HG02623 (cell line): Measurements from ENCODE around the gene PATJ.

Experiments used
- ATAC-seq: cut with Tn5 transposase; IDR thresholded peaks from one replicate; pipeline ENCODE4 v1.9.1; 2021; ENCODE audit warnings: moderate library complexity; ENCODE audit not compliant: unreplicated experiment

The PATJ gene

DNA sequence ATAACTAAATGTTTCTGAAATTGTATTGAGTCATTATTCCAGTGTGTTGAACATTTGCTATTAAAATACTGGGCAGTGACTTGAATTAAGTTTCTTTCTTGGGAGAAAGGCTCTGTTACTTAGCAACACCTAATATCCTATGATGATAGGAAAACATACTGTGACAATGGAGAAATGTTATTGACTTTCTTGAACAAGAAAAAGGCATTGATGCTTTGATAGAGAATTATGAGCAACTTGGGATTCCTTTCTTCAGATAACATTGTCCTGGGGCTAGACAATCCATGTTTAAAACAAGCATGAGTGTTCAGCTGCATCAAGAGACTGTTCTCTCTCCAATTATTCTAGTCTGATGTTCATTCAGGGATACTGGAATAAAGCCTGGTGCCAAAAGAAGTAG is 236.5 kb downstream of the PATJ start:
- ATAC-seq: no peak

DNA sequence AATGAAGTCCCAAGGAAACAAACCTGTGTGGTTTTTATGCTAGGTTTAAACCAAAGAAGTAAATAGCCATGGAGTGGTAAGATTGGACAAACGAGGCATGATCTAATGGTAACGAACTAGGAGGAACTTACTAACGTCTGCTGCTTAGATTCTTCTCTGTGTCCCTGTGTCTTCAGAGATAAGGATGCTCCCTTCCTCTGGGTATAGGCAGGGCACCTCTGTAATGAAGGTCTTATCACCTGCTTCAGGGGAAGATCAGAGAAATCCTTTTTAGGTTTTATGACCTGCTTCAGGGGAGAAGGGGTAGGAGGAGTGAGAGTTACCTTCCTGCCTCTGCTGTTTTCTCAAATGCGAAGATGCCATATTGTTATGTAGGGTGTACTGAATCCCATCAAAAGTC is 237.4 kb downstream of the PATJ start:
- no peak for ATAC-seq

DNA sequence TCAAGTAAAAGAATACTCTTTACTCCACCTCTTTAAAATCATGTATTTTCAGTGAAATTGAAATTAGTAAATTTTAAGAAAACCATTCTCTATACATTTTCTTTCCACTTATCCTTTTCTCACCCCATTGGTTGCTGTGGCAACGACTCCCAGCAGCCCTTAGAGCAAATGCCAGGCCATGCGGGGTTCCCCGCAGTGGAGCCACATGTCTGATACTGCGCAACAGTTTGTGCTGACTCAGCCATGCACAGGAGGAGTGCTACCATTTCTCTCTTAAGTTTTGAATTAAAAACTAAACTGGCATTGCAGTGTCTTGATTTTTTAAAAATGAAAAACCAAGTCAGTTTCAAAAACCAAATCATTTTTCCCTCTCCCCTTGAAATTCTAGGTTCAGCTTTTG is 238.3 kb downstream of the PATJ start:
- ATAC-seq: no peak

DNA sequence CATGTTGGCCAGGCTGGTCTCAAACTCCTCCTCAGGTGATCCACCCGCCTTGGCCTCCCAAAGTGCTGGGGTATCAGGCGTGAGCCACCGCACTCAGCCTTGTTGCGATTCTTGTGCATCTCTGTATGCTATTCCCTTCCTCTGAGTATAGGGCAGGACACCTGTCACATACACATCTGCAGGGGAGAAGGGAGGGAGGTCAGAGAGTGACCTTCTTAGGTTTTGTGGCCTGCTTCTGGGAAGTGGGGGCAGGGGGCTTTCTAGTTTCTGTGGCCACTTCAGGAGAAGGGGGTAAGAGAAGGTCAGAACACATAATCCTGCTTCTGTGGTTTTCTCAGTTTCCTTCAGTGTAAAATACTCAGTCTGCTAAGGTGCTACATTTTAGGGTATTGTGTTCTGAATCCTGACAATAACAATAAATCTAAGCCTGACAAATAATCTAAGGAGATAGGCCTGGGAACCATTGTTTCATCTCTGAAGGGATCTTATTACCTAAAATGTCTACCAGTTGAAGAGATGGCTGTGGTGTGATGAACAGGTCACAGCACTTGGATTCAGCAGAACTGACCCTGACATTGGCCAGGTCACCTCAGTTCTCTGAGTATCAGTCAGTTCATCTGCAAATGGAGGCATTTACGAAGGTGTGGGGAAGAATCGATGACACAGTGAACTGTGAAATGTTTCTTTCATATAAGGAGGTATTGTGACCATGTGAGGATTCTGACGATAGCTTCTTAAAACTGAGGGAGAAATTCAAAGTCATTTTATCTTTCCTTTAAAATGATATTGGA is 239.8 kb downstream of the PATJ start:
- no peak for ATAC-seq

DNA sequence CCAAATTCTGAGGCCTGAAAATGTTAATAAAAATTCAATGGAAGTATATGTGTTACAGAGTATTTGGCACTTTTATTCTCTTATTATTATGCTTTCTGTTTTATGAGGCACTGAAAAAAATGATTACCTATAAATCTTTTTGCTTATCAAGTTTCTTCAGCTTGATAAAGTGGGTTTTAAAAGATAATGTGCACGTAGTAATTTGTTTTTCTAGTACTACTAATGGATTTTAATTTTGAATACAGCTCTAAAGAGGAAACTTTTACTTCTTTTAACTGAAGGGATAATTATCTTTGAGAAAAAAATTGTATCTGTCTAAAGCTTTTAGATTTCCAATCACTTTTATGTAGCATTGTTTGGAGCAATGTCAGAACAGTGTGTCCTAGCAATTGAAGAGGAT is 241.0 kb downstream of the PATJ start:
- ATAC-seq: no peak

DNA sequence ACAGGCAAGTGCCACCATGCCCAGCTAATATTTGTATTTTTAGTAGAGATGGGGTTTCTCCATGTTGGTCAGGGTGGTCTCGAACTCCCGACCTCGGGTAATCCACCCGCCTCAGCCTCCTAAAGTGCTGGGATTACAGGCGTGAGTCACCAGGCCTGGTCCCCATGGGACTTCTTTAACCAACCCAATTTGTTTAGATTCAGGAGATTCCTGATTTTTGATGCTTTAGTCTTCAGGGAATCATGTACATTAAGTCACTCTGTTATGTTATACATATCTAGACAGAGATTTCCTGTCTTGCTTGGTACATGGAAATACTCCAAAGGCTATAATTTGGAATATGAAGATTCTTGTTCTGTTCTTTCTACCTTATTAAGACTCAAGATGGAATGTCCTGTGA is 250.0 kb downstream of the PATJ start:
- no peak for ATAC-seq

DNA sequence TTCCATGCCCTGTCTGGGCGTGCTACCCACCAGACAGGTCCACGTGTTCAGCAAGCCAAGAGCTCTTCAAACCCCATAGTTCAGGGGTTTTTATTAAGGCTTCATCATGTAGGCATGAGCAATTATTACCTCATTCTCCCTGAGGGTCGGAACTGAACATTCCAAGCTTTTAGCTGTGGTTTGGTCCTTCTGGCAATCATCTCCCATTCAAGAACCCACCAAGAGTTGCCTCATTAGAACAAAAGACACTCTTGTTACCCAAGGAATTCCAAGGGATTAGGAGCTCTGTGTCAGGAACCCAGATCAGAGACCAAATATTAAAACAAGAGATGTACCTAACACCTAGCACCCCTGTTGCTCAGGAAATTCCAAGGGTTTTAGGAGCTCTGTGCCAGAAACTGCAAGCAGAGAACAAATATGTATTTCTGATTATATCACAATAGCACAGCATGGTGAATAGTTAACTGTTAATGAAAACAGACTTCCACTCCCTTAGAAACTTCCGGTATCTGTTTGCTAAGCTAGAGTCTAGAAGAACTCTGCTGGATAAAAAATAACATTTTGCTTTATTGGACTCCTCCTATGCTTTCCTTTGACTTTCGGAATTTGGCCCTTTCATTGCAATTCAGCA is 251.2 kb downstream of the PATJ start:
- ATAC-seq: no peak

DNA sequence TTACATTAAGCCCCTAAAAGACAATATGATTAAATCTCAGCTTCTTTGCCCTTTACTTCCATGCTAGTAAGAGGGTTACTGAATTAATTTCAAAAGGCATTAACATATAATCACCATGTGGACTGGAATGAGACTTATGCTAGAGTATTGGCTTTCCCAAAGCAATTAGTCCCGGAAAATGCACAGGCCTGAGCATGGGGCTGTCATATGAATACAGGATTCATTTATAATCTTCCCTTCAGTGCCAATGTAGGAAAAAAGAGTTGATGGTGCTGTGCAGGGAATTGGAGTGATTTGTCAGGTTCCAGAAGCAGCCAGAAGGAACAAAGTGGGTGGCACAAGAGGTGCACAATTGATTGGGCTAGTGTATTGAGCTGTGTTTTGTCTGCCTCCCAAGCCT is 253.4 kb downstream of the PATJ start:
- no peak for ATAC-seq

DNA sequence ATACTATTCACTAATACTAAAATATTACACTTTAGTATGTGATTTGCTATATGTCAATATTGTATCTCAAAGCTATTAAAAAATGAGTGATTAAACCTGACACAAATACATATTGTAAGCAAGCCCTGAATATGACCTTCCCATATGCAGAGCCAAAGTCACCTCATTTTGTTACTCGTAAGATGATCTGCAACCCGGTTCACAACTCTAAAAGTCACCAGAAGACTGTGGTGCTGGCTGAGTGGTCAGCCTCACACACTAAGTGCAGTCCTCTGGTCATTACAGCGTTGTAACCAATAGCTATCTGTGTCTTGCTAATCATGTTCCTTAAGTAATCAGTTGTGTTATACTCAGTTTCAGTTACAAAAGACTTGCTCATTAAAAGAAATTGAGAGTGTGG is 254.8 kb downstream of the PATJ start:
- no peak for ATAC-seq

DNA sequence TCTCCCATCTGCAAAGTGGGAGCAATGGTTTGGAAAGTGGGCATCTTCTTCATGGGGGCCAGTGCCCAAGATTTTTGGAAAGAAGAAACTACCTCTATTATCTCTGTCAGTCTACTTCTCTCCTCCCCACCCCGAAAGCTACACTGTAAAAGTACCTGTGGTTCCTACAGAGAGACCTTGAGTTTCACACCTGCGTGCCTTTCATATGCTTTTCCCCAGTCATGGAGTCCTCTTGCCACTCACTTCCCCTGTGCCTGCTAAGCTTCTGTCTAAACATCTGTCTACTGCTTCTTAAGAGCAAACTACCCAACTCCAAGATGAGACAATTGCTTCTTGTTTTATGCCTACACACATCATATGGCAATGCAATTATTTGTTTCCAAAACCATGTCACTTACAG is 261.5 kb downstream of the PATJ start:
- no peak for ATAC-seq

DNA sequence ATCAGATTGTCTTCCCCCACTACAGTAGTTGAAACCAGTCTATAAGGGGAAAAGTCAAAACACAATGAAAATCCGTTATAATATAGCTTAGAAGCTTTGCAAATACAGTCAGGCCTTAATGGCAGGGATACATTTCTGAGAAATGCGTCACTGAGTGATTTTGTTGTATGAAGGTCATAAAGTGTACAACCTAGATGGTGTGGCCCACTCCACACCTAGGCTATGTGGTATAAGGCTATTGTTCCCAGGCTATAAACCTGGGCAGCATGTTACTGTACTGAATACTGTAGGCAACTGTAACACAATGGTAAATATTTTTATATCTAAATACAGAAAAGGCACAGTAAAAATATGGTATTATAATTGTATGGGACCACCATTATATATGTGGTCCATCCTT is 264.4 kb downstream of the PATJ start:
- ATAC-seq: no peak

DNA sequence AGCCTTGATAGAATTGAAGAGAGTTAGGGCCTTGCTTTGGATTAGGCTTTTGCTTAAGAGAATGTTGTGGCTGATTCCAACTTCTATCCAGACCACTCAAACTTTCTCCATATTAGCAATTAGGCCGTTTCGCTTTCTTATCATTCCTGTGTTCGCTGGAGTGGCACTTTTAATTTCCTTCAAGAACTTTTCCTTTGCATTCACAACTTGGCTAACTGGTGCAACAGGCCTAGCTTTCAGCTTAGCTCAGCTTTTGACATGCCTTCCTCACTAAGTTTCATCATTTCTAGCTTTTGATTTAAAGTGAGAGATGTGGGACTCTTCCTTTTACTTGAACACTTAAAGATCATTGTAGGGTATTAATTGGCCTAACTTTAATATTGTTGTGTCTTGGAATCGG is 268.7 kb downstream of the PATJ start:
- ATAC-seq: no peak

DNA sequence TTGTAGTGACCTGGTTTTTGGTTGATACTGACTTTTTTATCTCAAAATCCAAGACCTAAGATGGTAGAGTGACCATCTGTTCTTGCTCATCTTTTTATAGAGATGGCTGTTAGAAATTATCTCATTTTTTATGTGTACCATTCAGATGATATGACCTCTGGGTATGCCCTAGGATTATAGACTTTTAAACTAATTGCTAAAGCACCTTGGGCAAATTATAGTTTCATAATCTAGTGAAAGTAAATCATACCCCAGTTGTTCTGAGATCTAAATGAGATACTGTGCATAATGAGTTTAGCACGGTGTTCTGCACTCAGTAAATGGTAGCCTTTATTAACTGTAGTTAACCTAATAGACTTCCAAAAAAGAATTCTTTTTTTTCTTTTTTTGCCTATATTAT is 269.8 kb downstream of the PATJ start:
- ATAC-seq: no peak

DNA sequence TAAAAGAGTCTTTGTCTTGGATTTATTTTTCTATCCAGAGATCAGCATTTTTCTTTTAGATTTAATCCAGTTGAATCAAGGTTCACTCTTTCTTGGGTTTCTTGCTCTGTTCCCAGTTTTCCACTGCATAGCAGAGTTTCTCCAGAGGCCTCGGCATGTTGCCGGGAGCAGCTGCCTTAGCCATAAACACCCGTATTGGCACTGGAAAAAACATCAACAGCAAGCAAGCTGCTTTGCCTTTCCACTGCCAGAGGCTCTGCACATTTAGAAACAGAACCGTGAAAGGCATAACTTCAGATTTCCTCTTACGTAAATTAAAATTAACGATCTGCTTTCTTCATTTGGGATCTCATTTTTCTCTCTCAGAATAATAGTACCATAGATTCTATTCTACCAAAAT is 270.6 kb downstream of the PATJ start:
- no peak for ATAC-seq

DNA sequence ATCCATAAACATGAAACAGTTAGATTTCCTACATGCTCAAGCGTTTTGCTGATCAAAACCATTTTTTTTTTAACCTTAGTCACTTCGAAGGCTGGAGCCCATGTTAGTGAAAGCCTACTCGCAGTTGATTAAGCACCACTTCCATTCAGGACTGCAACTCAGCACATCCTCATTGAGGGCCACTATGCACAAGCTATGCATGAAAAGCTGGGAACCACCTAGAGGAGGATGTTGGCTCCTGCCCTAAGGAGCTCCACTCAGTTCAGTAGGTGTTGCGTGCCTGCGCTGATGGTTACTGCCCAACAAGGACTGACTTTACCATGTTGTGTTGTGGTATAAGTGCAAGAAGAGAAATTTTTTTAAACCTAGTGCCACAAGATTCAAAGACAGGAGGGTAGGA is 271.0 kb downstream of the PATJ start:
- ATAC-seq: no peak

DNA sequence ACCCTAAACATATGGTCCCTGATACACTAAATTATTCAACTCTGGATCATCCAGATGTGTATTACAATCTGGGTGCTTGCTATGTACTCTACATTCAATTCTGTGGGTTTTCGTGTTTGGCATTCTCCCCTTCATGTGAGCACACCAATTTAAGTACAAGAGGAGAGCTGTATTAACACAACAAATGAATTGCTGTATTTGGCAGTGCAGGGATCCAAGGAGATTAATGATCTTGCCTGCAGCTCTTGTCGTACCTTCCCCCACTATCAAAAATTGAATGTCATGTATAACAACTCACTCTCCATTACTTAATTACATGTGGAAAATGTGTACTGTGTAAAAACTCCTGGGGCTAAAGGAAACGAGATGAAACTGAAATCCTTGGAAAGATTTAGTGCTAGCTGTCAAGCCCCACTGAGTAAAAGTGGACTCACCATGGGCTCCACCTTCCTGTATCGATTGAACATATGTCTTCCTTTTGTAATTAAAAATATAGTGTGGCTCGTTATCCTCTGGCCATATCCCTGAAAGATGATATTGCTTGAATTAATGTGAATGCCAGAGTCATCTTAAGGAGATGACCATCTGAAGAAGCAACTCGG is 280.2 kb downstream of the PATJ start:
- no peak for ATAC-seq

DNA sequence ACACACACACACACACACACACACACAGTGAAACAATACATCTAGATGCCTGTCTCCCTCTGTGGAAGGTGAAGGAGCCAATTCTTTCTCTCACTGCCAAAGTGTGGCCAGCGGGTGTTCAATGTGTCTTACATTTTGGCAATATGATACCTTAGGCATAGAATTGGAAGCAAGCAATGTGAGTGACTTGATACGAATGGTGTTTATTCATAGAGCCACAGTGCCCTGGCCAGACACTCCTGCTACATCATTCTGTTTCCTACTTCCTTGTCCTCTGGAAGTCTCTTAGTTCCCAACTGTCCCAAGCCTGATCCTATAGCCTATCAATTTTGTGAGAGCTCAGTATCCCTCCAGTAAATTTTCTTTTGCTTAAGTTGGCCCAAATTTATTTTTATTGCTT is 282.4 kb downstream of the PATJ start:
- no peak for ATAC-seq

DNA sequence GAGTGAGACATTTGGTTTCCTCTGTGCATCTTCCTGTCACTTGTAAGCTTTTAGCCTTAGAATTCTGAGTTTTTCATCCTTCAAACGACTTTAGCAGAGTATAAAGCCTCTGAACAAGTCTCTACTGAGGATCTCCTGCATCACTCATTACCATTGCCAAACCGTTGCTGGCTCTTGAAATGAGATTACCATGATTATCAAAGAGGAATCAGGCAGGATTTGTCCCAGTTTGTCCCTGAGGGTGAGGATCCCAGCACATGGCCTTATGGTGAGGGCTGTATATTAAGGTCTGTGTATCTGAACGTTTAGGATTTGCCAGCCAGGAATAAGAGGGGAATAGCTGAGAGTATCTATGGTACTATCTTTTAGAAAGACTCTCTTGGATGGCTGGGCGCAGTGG is 282.9 kb downstream of the PATJ start:
- no peak for ATAC-seq

DNA sequence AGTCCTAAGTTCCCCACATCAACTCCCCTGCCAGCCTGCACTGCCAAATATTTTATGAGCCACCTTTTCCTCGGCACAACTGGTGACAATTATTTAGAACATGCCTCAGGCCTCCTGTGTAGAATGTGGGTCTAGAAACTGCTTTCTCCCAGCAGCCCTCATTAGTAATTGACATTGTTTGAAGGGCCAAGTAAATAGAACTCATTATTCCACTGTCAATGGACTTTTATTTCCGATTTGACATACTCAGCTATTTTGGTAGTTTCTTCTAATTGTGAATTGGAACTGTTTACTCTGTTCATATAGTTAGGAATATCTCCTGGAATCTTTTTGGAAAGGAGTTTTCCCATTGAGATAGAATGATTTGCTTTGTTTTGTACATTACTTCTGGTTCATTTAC is 283.6 kb downstream of the PATJ start:
- ATAC-seq: no peak

DNA sequence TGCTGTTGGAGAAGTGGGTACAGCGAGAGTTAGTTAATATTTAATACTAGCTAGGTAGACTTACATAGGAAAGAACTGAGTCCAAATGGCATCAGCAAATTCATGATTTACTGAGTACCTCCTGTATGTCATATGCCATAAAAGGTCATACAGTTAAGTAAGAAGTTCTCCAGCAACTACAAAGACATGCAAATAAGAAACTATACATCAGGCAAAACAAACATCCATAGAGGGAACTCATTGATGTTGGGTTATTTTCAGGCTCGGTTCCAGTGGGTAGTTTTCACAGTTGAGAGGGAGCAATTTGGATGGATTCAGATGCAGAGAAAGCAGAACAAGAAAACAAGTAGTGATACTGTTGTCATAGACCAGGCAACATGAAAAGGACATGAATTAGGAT is 287.4 kb downstream of the PATJ start:
- ATAC-seq: no peak

DNA sequence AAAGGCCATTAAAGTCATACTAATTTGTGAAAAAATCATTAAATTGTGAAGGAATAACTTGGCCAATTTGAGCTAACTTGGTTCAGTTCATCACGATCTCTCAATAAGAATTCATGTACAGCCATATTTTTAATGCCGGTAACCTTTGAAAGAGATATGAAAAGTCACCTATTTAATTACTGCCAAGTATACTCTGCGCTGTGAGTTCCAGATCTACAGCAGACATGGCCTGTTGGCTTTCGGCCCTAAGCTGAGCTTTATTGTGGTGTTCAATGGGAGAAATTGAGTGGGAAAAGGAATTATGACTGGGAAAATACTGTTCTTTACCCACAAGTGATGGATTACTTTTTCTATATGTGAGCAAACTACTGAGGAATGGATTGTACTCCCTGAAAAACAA is 292.5 kb downstream of the PATJ start:
- no peak for ATAC-seq

DNA sequence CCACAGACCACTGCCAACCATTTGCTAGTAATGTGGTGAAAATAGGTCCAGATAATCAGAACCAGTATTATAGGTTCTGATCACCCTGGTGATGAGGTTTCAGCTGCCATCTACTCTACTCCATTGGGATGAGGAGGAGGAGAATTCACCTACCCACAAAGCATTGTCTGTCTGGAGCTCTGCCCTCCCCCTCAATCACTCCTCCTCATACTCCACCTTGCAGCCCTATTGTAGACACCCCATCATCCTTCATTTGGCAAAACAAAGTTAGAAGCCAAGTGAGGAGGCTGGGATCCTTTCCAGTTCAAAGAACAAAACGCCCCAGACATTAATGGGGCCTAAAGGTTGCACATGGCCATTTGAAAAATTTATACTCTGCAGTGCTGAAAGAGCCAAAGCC is 295.0 kb downstream of the PATJ start:
- ATAC-seq: no peak
